ENCODE measurements around the gene STXBP6. TPM values are rescaled to one million over a fixed set of nuclear protein-coding genes. Genes with fewer than 3 reads are reported as not detected.

The STXBP6 gene
- total and polyA plus RNA-seq, 7 experiments from 2014 or later = not detected

- no peak for ATAC-seq
- intact Hi-C loops (cut with micrococcal nuclease) = no loop called here
- no peak for DNase-seq
- no peak overlapping the region for H3K4me3 ChIP-seq (ENCODE audit: low read length)
- Mint-ChIP-seq H3K4me3 (no peak overlapping the region), H3K27me3 (peaks cover 16 to 51% (median 31%) of the 10 kb centered on the region in 5 donors), H3K4me1 (no peaks in the 10 kb centered on the region), H3K36me3 (no peaks in the 10 kb centered on the region), H3K27ac (no peak overlapping the region), H3K9me3 (no peaks in the 10 kb centered on the region)
- H3K27ac ChIP-seq (ENCODE audit: low read depth, low read length) = no peak overlapping the region
- no peaks in the 10 kb centered on the region for H3K9me3 ChIP-seq (ENCODE audit: control insufficient read depth in 2 of 3, low read length in 3 of 3)
- H3K27me3 ChIP-seq (ENCODE audit: control insufficient read depth in 2 of 2, insufficient read depth in 2 of 2, low read length in 2 of 2) = no peaks in the 10 kb centered on the region
- POLR2A ChIA-PET = no interaction called here
- H3K36me3 ChIP-seq (ENCODE audit: control insufficient read depth in 2 of 3, insufficient read depth in 3 of 3, low read length in 3 of 3) = no peaks in the 10 kb centered on the region
- no peaks in the 10 kb centered on the region for H3K4me1 ChIP-seq (ENCODE audit: control insufficient read depth in 2 of 2, insufficient read depth in 2 of 2, low read length in 2 of 2)
- CTCF ChIA-PET = no interaction called here
These were observed 125.4 kb downstream of the STXBP6 start for GRCh38 chr14:24924544-24924943.

GRCh38 chr14:24921903-24922302, 128.0 kb downstream of the STXBP6 start:
- POLR2A ChIA-PET = interaction anchor here (0.7 kb wide), 1 partner anchor 9 kb away, joined by 3 read pairs; no protein-coding TSS in a partner anchor
- Histone ChIP-seq H3K36me3 (ENCODE audit: control insufficient read depth in 2 of 3, insufficient read depth in 3 of 3, low read length in 3 of 3) (no peaks in the 10 kb centered on the region), H3K27ac (ENCODE audit: low read depth, low read length) (no peak overlapping the region), H3K4me3 (ENCODE audit: low read length) (no peak overlapping the region), H3K9me3 (ENCODE audit: control insufficient read depth in 2 of 3, low read length in 3 of 3) (no peaks in the 10 kb centered on the region), H3K4me1 (ENCODE audit: control insufficient read depth in 2 of 2, insufficient read depth in 2 of 2, low read length in 2 of 2) (no peaks in the 10 kb centered on the region), H3K27me3 (ENCODE audit: control insufficient read depth in 2 of 2, insufficient read depth in 2 of 2, low read length in 2 of 2) (no peaks in the 10 kb centered on the region)
- Mint-ChIP-seq H3K4me1 (no peaks in the 10 kb centered on the region), H3K36me3 (no peaks in the 10 kb centered on the region), H3K27me3 (peaks cover 9 to 57% (median 30%) of the 10 kb centered on the region in 5 donors), H3K9me3 (no peaks in the 10 kb centered on the region), H3K4me3 (no peak overlapping the region), H3K27ac (no peak overlapping the region)
- CTCF ChIA-PET = no interaction called here
- no peak for DNase-seq
- intact Hi-C loops (cut with micrococcal nuclease) = no loop called here
- no peak for ATAC-seq

- CTCF ChIA-PET = no interaction called here
- DNase-seq = no peak
These were observed 129.5 kb downstream of the STXBP6 start for GRCh38 chr14:24920265-24921075.

GRCh38 chr14:24918822-24919221, 131.1 kb downstream of the STXBP6 start:
- no peak for ATAC-seq
- CTCF ChIA-PET = no interaction called here
- Mint-ChIP-seq H3K4me1 (no peaks in the 10 kb centered on the region), H3K27me3 (peaks cover 26 to 56% (median 40%) of the 10 kb centered on the region in 5 donors), H3K4me3 (no peak overlapping the region), H3K9me3 (no peaks in the 10 kb centered on the region), H3K27ac (no peak overlapping the region), H3K36me3 (no peaks in the 10 kb centered on the region)
- H3K27ac ChIP-seq (ENCODE audit: low read depth, low read length) = no peak overlapping the region
- intact Hi-C loops (cut with micrococcal nuclease) = no loop called here
- H3K9me3 ChIP-seq (ENCODE audit: control insufficient read depth in 2 of 3, low read length in 3 of 3) = no peaks in the 10 kb centered on the region
- H3K36me3 ChIP-seq (ENCODE audit: control insufficient read depth in 2 of 3, insufficient read depth in 3 of 3, low read length in 3 of 3) = no peaks in the 10 kb centered on the region
- no peaks in the 10 kb centered on the region for H3K27me3 ChIP-seq (ENCODE audit: control insufficient read depth in 2 of 2, insufficient read depth in 2 of 2, low read length in 2 of 2)
- DNase-seq = no peak
- H3K4me3 ChIP-seq (ENCODE audit: low read length) = no peak overlapping the region
- POLR2A ChIA-PET = no interaction called here
- H3K4me1 ChIP-seq (ENCODE audit: control insufficient read depth in 2 of 2, insufficient read depth in 2 of 2, low read length in 2 of 2) = no peaks in the 10 kb centered on the region

More at GRCh38 chr14:24920265-24921075, 129.5 kb downstream of the STXBP6 start:
- H3K4me1 ChIP-seq (ENCODE audit: control insufficient read depth in 2 of 2, insufficient read depth in 2 of 2, low read length in 2 of 2) = no peaks in the 10 kb centered on the region
- no peaks in the 10 kb centered on the region for H3K27me3 ChIP-seq (ENCODE audit: control insufficient read depth in 2 of 2, insufficient read depth in 2 of 2, low read length in 2 of 2)
- H3K4me3 ChIP-seq (ENCODE audit: low read length) = no peak overlapping the region
- Mint-ChIP-seq H3K36me3 (no peaks in the 10 kb centered on the region), H3K27ac (no peak overlapping the region), H3K4me3 (no peak overlapping the region), H3K4me1 (no peaks in the 10 kb centered on the region), H3K27me3 (peaks cover 19 to 56% (median 33%) of the 10 kb centered on the region in 5 donors), H3K9me3 (no peaks in the 10 kb centered on the region)
- intact Hi-C loops (cut with micrococcal nuclease) = no loop called here
- H3K27ac ChIP-seq (ENCODE audit: low read depth, low read length) = no peak overlapping the region
- POLR2A ChIA-PET = no interaction called here
- no peaks in the 10 kb centered on the region for H3K9me3 ChIP-seq (ENCODE audit: control insufficient read depth in 2 of 3, low read length in 3 of 3)
- no peak for ATAC-seq
- H3K36me3 ChIP-seq (ENCODE audit: control insufficient read depth in 2 of 3, insufficient read depth in 3 of 3, low read length in 3 of 3) = no peaks in the 10 kb centered on the region

- H3K27me3 ChIP-seq (ENCODE audit: control insufficient read depth in 2 of 2, insufficient read depth in 2 of 2, low read length in 2 of 2) = no peaks in the 10 kb centered on the region
- peaks cover 25 to 49% (median 33%) of the 10 kb centered on the region in 5 donors for H3K27me3 Mint-ChIP-seq
- H3K27ac ChIP-seq (ENCODE audit: low read depth, low read length) = no peak overlapping the region
- no peak for ATAC-seq
- no peaks in the 10 kb centered on the region for H3K4me1 Mint-ChIP-seq
- H3K4me3 Mint-ChIP-seq = no peak overlapping the region
- H3K4me3 ChIP-seq (ENCODE audit: low read length) = no peak overlapping the region
- no peaks in the 10 kb centered on the region for H3K4me1 ChIP-seq (ENCODE audit: control insufficient read depth in 2 of 2, insufficient read depth in 2 of 2, low read length in 2 of 2)
- H3K9me3 Mint-ChIP-seq = peaks cover 0 to 1% (median 0%) of the 10 kb centered on the region in 11 donors
- intact Hi-C loops (cut with micrococcal nuclease) = no loop called here
- no peaks in the 10 kb centered on the region for H3K9me3 ChIP-seq (ENCODE audit: control insufficient read depth in 2 of 3, low read length in 3 of 3)
- ChIA-PET CTCF (no interaction called here), POLR2A (no interaction called here)
- H3K27ac Mint-ChIP-seq = no peak overlapping the region
- no peaks in the 10 kb centered on the region for H3K36me3 ChIP-seq (ENCODE audit: control insufficient read depth in 2 of 3, insufficient read depth in 3 of 3, low read length in 3 of 3)
- no peak for DNase-seq
- H3K36me3 Mint-ChIP-seq = no peaks in the 10 kb centered on the region
These were observed 133.9 kb downstream of the STXBP6 start for GRCh38 chr14:24915958-24916595.

GRCh38 chr14:24915403-24915921, 134.5 kb downstream of the STXBP6 start:
- no peak for DNase-seq
- Histone ChIP-seq H3K9me3 (ENCODE audit: control insufficient read depth in 2 of 3, low read length in 3 of 3) (no peaks in the 10 kb centered on the region), H3K36me3 (ENCODE audit: control insufficient read depth in 2 of 3, insufficient read depth in 3 of 3, low read length in 3 of 3) (no peaks in the 10 kb centered on the region), H3K27me3 (ENCODE audit: control insufficient read depth in 2 of 2, insufficient read depth in 2 of 2, low read length in 2 of 2) (no peaks in the 10 kb centered on the region), H3K27ac (ENCODE audit: low read depth, low read length) (no peak overlapping the region), H3K4me1 (ENCODE audit: control insufficient read depth in 2 of 2, insufficient read depth in 2 of 2, low read length in 2 of 2) (no peaks in the 10 kb centered on the region), H3K4me3 (ENCODE audit: low read length) (no peak overlapping the region)
- Mint-ChIP-seq H3K36me3 (no peaks in the 10 kb centered on the region), H3K27ac (no peak overlapping the region), H3K4me3 (no peak overlapping the region), H3K4me1 (no peaks in the 10 kb centered on the region), H3K9me3 (peaks cover 0 to 1% (median 0%) of the 10 kb centered on the region in 11 donors), H3K27me3 (peaks cover 25 to 48% (median 34%) of the 10 kb centered on the region in 5 donors)
- CTCF ChIA-PET = no interaction called here
- POLR2A ChIA-PET = no interaction called here
- intact Hi-C loops (cut with micrococcal nuclease) = no loop called here
- no peak for ATAC-seq
